ENCODE data around the gene ZNF407.

The ZNF407 gene

GRCh38 chr18:75037689-75037955 lies 440.0 kb downstream of the ZNF407 start:
- DNase-seq (ENCODE audit: low read depth in 2 of 2, low spot score in 1 of 2), result no peak

- DNase-seq (ENCODE audit: low read depth in 2 of 2, low spot score in 1 of 2), result no peak
These were observed 443.9 kb downstream of the ZNF407 start for GRCh38 chr18:75041586-75041985.

GRCh38 chr18:75043478-75043877 lies 445.8 kb downstream of the ZNF407 start:
- DNase-seq (ENCODE audit: low read depth in 2 of 2, low spot score in 1 of 2), result no peak

GRCh38 chr18:75044296-75044695 lies 446.6 kb downstream of the ZNF407 start:
- no peak for DNase-seq (ENCODE audit: low read depth in 2 of 2, low spot score in 1 of 2)

- no peak for DNase-seq (ENCODE audit: low read depth in 2 of 2, low spot score in 1 of 2)
These were observed 447.1 kb downstream of the ZNF407 start for GRCh38 chr18:75044791-75045190.

- no peak for DNase-seq (ENCODE audit: low read depth in 2 of 2, low spot score in 1 of 2)
These were observed 447.6 kb downstream of the ZNF407 start for GRCh38 chr18:75045272-75045671.

GRCh38 chr18:75047240-75047961 lies 449.7 kb downstream of the ZNF407 start:
- DNase-seq (ENCODE audit: low read depth in 2 of 2, low spot score in 1 of 2), result no peak

- no peak for DNase-seq (ENCODE audit: low read depth in 2 of 2, low spot score in 1 of 2)
These were observed 451.2 kb downstream of the ZNF407 start for GRCh38 chr18:75048776-75049454.

- no peak for DNase-seq (ENCODE audit: low read depth in 2 of 2, low spot score in 1 of 2)
These were observed 451.8 kb downstream of the ZNF407 start for GRCh38 chr18:75049455-75049789.

GRCh38 chr18:75051757-75052156 lies 454.1 kb downstream of the ZNF407 start:
- no peak for DNase-seq (ENCODE audit: low read depth in 2 of 2, low spot score in 1 of 2)

GRCh38 chr18:75052475-75052874 lies 454.8 kb downstream of the ZNF407 start:
- DNase-seq (ENCODE audit: low read depth in 2 of 2, low spot score in 1 of 2), result no peak

- no peak for DNase-seq (ENCODE audit: low read depth in 2 of 2, low spot score in 1 of 2)
These were observed 455.5 kb downstream of the ZNF407 start for GRCh38 chr18:75053028-75053629.

GRCh38 chr18:75054046-75054445 lies 456.4 kb downstream of the ZNF407 start:
- DNase-seq (ENCODE audit: low read depth in 2 of 2, low spot score in 1 of 2), result no peak

GRCh38 chr18:75054611-75055010 lies 456.9 kb downstream of the ZNF407 start:
- no peak for DNase-seq (ENCODE audit: low read depth in 2 of 2, low spot score in 1 of 2)

- DNase-seq (ENCODE audit: low read depth in 2 of 2, low spot score in 1 of 2), result no peak
These were observed 459.7 kb downstream of the ZNF407 start for GRCh38 chr18:75057169-75057960.

GRCh38 chr18:75060185-75060584 lies 462.5 kb downstream of the ZNF407 start:
- no peak for DNase-seq (ENCODE audit: low read depth in 2 of 2, low spot score in 1 of 2)

GRCh38 chr18:75062297-75062886 lies 464.7 kb downstream of the ZNF407 start:
- no peak for DNase-seq (ENCODE audit: low read depth in 2 of 2, low spot score in 1 of 2)

- DNase-seq (ENCODE audit: low read depth in 2 of 2, low spot score in 1 of 2), result no peak
These were observed 465.5 kb downstream of the ZNF407 start for GRCh38 chr18:75063196-75063595.

GRCh38 chr18:75063615-75064512 lies 466.2 kb downstream of the ZNF407 start:
- DNase-seq (ENCODE audit: low read depth in 2 of 2, low spot score in 1 of 2), result no peak

- DNase-seq (ENCODE audit: low read depth in 2 of 2, low spot score in 1 of 2), result no peak
These were observed 466.8 kb downstream of the ZNF407 start for GRCh38 chr18:75064513-75064905.

All from stimulated activated CD8-positive, alpha-beta memory T cell treated with anti-CD3 and anti-CD28 coated beads, Interleukin-4, amount 100 ng/mL, for 1 hour (primary cell).